ENCODE measurements around the gene PTPRM. TPM values are rescaled to one million over a fixed set of nuclear protein-coding genes. Genes with fewer than 3 reads are reported as not detected.

Gene PTPRM
- total RNA-seq, 4 donors from 2014 or later: 206 to 337 (median 255) TPM

- TF ChIP-seq CTCF (IDR thresholded peaks at IDR 0.05; ENCODE audit: low read depth): no peak
These were observed 25.4 kb downstream of the PTPRM start for GRCh38 chr18:7592305-7593071.

- no peak for TF ChIP-seq CTCF (IDR thresholded peaks at IDR 0.05; ENCODE audit: low read depth)
These were observed 26.2 kb downstream of the PTPRM start for GRCh38 chr18:7593218-7593819.

- TF ChIP-seq CTCF (IDR thresholded peaks at IDR 0.05; ENCODE audit: low read depth): no peak
These were observed 29.0 kb downstream of the PTPRM start for GRCh38 chr18:7596147-7596546.

- no peak for TF ChIP-seq CTCF (IDR thresholded peaks at IDR 0.05; ENCODE audit: low read depth)
These were observed 30.4 kb downstream of the PTPRM start for GRCh38 chr18:7597500-7597899.

GRCh38 chr18:7598167-7599047 is 31.3 kb downstream of the PTPRM start:
- TF ChIP-seq CTCF (IDR thresholded peaks at IDR 0.05; ENCODE audit: low read depth): no peak

GRCh38 chr18:7600036-7600435 is 32.9 kb downstream of the PTPRM start:
- TF ChIP-seq CTCF (IDR thresholded peaks at IDR 0.05; ENCODE audit: low read depth): no peak

All from subcutaneous adipose tissue (tissue), 4 donors.